DMS153 (cell line): Measurements from ENCODE around the gene SDCBP2.
"Not testable (repeated sequence)": the region's sequence is repeated elsewhere in the genome, so short reads cannot be mapped to it uniquely, and the experiment has no call there.

ENCODE experiments used
- DNase-seq: peaks from one replicate; lab custom pipeline; 2025; lab: John Stamatoyannopoulos, UW

SDCBP2 gene

GRCh38 chr20:1360094-1360846, 31.3 kb upstream of the SDCBP2 start:
- no peak for DNase-seq

- DNase-seq = no peak
Observed at GRCh38 chr20:1357921-1358671, 29.2 kb upstream of the SDCBP2 start.

- no peak for DNase-seq
Observed at GRCh38 chr20:1353956-1354355, 25.0 kb upstream of the SDCBP2 start.

- no peak for DNase-seq
Observed at GRCh38 chr20:1346315-1346969, 17.5 kb upstream of the SDCBP2 start.

GRCh38 chr20:1345756-1346093, 16.8 kb upstream of the SDCBP2 start:
- no peak for DNase-seq

GRCh38 chr20:1345030-1345755, 16.3 kb upstream of the SDCBP2 start:
- no peak for DNase-seq

GRCh38 chr20:1343446-1344124, 14.6 kb upstream of the SDCBP2 start:
- DNase-seq = not testable (repeated sequence)

- no peak for DNase-seq
Observed at GRCh38 chr20:1341561-1342265, 12.8 kb upstream of the SDCBP2 start.

- DNase-seq = no peak
Observed at GRCh38 chr20:1338801-1339200, 9.9 kb upstream of the SDCBP2 start.

GRCh38 chr20:1338096-1338495, 9.2 kb upstream of the SDCBP2 start:
- no peak for DNase-seq

- no peak for DNase-seq
Observed at GRCh38 chr20:1337441-1337840, 8.5 kb upstream of the SDCBP2 start.

- DNase-seq = no peak
Observed at GRCh38 chr20:1336699-1337367, 7.9 kb upstream of the SDCBP2 start.

- no peak for DNase-seq
Observed at GRCh38 chr20:1335961-1336698, 7.2 kb upstream of the SDCBP2 start.

GRCh38 chr20:1334761-1335160, 5.8 kb upstream of the SDCBP2 start:
- DNase-seq = peak; percentile 23

GRCh38 chr20:1334370-1334731, 5.4 kb upstream of the SDCBP2 start:
- no peak for DNase-seq

GRCh38 chr20:1333462-1334369, 4.8 kb upstream of the SDCBP2 start:
- DNase-seq = no peak

GRCh38 chr20:1332749-1333300, 3.9 kb upstream of the SDCBP2 start:
- DNase-seq = no peak

GRCh38 chr20:1331801-1332453, 3.0 kb upstream of the SDCBP2 start:
- DNase-seq = no peak
